Epithelial cell of proximal tubule (primary cell): ENCODE data around the gene INO80. TPM values are rescaled to one million over a fixed set of nuclear protein-coding genes. Genes with fewer than 3 reads are reported as not detected.

Experiments
- DNase-seq: peaks from one replicate; pipeline ENCODE4 v3.0.0-alpha.2; 2011; ENCODE audit warnings: low read depth
- H3K4me3 ChIP-seq: 2 replicates; pipeline ENCODE4 v1.5.1; 2011; ENCODE audit warnings: low read depth, mild to moderate bottlenecking, low read length
- CTCF ChIP-seq: conservative IDR thresholded peaks from 2 replicates; pipeline ENCODE4 v1.5.1; 2012; ENCODE audit warnings: low read depth, mild to moderate bottlenecking, low read length
- total RNA-seq: library from RNA; depleted of rRNA; stranded (reverse); fragments of >200 nt; gene quantifications from 2 replicates; pipeline ENCODE4 v1.2.3, GENCODE V29; 2015

The INO80 gene
- total RNA-seq, 1 donor from 2014 or later: 33.8 TPM

DNA sequence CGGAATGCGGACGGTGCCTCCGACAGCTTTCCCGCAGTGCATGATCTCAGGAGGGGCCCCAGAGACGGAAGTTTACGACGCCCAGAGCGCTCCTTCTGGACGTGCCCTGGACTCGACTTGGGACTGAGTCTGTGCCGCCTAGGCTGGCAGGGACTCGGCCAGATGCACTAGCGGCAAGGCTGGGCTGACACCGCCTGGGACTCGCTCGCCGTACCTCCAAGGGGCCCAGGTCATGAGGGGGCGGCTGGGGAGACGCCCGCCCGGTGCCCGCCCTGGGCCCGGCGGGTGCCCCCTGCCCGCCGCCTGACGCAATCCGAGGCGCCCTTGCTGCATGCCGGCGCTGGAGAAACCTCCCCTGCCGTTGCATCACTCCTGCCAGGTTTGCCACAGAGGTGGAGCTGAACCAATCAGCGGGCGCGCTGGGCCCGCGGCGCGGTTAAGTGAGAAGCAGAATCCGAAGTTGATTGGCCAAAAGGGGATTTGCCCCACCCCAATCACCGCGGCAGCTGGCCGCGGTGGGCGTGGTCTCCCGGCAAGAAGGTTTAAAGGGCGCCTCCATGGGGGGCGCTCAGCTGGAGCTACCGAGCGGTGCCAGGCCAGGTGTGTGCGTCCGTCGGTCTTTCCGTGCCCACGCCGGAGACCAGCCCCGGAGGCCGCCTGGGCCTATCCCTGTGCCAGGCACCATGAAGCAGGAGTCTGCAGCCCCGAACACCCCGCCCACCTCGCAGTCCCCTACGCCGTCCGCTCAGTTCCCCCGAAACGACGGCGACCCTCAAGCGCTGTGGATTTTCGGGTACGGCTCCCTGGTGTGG, 163.0 kb downstream of the INO80 start, which contains the start of gene CHAC1:
Gene CHAC1 (plus strand): TSS at position 571 of the 812 bp plus-strand sequence. CDS start 113 bp downstream, at position 684.
- peak within 1 kb of the TSS; percentile 73 for H3K4me3 ChIP-seq
- TF ChIP-seq CTCF: no peak
- DNase-seq: peak; percentile 74

DNA sequence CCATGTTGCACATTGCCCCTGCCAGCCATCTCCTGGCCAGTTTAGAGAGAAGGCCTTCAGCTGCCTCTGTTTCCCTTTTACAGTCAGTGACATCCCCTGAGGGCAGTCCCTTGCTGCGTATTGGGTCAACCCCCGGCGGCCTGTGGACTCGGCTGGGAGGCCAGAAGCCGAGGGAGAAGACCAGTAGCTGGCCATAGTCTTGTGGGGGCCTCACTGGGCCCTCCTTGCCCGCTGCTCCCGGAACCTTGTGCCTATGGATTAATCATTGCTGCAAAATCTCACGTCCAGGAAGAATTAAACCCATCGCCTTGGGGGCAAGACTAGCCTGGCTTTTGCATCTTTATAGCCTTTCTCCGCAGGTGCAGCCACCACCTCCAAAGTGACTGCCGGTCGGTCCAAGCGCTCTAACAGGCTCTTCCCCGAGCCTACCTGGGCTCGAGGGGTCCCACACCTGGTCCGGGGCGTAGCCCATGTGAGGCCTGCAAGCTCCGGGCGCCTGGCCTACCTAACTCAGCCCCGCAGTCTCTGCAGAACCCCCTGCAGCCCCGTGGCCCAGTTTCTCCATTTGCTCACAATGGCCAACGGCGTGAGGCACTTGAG, 163.7 kb downstream of the INO80 start:
- DNase-seq: no peak
- TF ChIP-seq CTCF: no peak
- H3K4me3 ChIP-seq: peak overlapping the region; percentile 73

- TF ChIP-seq CTCF: no peak
- no peak for DNase-seq
- H3K4me3 ChIP-seq: no peak overlapping the region
Measured at GRCh38 chr15:40951764-40952163, 164.3 kb downstream of the INO80 start.

GRCh38 chr15:40949756-40950207, 166.3 kb downstream of the INO80 start:
- DNase-seq: no peak
- TF ChIP-seq CTCF: no peak
- no peak overlapping the region for H3K4me3 ChIP-seq

GRCh38 chr15:40948706-40949473, 167.2 kb downstream of the INO80 start:
- no peak for DNase-seq
- TF ChIP-seq CTCF: no peak
- no peak overlapping the region for H3K4me3 ChIP-seq

GRCh38 chr15:40944510-40945296, 171.4 kb downstream of the INO80 start:
- H3K4me3 ChIP-seq: no peak overlapping the region
- no peak for DNase-seq
- TF ChIP-seq CTCF: no peak
